ENCODE measurements around the gene RHBDL3.
"Not testable (repeated sequence)": the region's sequence is repeated elsewhere in the genome, so short reads cannot be mapped to it uniquely, and the experiment has no call there.

Gene RHBDL3

GRCh38 chr17:32265192-32265923, at the start of gene RHBDL3:
Gene RHBDL3, plus strand, starts transcription at chr17:32265832. Its CDS starts 358 bp downstream, at chr17:32266190.
- peak; percentile 41 for DNase-seq (ENCODE audit: low read depth, low spot score)

- DNase-seq (ENCODE audit: low read depth, low spot score): peak; percentile 9
Measured at GRCh38 chr17:32222621-32223020, 43.0 kb upstream of the RHBDL3 start.

GRCh38 chr17:32223703-32224102, 41.9 kb upstream of the RHBDL3 start:
- no peak for DNase-seq (ENCODE audit: low read depth, low spot score)

GRCh38 chr17:32226886-32227285, 38.7 kb upstream of the RHBDL3 start:
- DNase-seq (ENCODE audit: low read depth, low spot score): no peak

- DNase-seq (ENCODE audit: low read depth, low spot score): no peak
Measured at GRCh38 chr17:32227910-32228309, 37.7 kb upstream of the RHBDL3 start.

- DNase-seq (ENCODE audit: low read depth, low spot score): no peak
Measured at GRCh38 chr17:32235588-32235987, 30.0 kb upstream of the RHBDL3 start.

GRCh38 chr17:32239456-32239855, 26.2 kb upstream of the RHBDL3 start:
- DNase-seq (ENCODE audit: low read depth, low spot score): no peak

GRCh38 chr17:32240750-32241149, 24.9 kb upstream of the RHBDL3 start:
- peak; percentile 66 for DNase-seq (ENCODE audit: low read depth, low spot score)

- no peak for DNase-seq (ENCODE audit: low read depth, low spot score)
Measured at GRCh38 chr17:32241640-32242039, 24.0 kb upstream of the RHBDL3 start.

- no peak for DNase-seq (ENCODE audit: low read depth, low spot score)
Measured at GRCh38 chr17:32249475-32249874, 16.2 kb upstream of the RHBDL3 start.

- peak; percentile 88 for DNase-seq (ENCODE audit: low read depth, low spot score)
Measured at GRCh38 chr17:32253117-32253611, 12.5 kb upstream of the RHBDL3 start.

- no peak for DNase-seq (ENCODE audit: low read depth, low spot score)
Measured at GRCh38 chr17:32256012-32256700, 9.5 kb upstream of the RHBDL3 start.

- DNase-seq (ENCODE audit: low read depth, low spot score): no peak
Measured at GRCh38 chr17:32256701-32257019, 9.0 kb upstream of the RHBDL3 start.

GRCh38 chr17:32258383-32259140, 7.1 kb upstream of the RHBDL3 start:
- no peak for DNase-seq (ENCODE audit: low read depth, low spot score)

GRCh38 chr17:32259586-32259985, 6.0 kb upstream of the RHBDL3 start:
- DNase-seq (ENCODE audit: low read depth, low spot score): peak; percentile 68

GRCh38 chr17:32261417-32261736, 4.3 kb upstream of the RHBDL3 start:
- DNase-seq (ENCODE audit: low read depth, low spot score): peak; percentile 50

GRCh38 chr17:32261936-32262510, 3.6 kb upstream of the RHBDL3 start:
- no peak for DNase-seq (ENCODE audit: low read depth, low spot score)

- not testable (repeated sequence) for DNase-seq (ENCODE audit: low read depth, low spot score)
Measured at GRCh38 chr17:32263515-32263914, 2.1 kb upstream of the RHBDL3 start.

GRCh38 chr17:32264140-32264799, 1.4 kb upstream of the RHBDL3 start:
- no peak for DNase-seq (ENCODE audit: low read depth, low spot score)

GRCh38 chr17:32264823-32265191, 825 bp upstream of the RHBDL3 start:
- DNase-seq (ENCODE audit: low read depth, low spot score): no peak

GRCh38 chr17:32266051-32266388, 388 bp downstream of the RHBDL3 start:
- DNase-seq (ENCODE audit: low read depth, low spot score): no peak

All from astrocyte of the hippocampus (primary cell).